Bone marrow (tissue), 2 donors: ENCODE measurements around the gene GALNT13.

Experiments used
- DNase-seq, 2 donors: peaks; one replicate each; lab custom pipeline; 2025; lab: John Stamatoyannopoulos, UW

The GALNT13 gene

DNA sequence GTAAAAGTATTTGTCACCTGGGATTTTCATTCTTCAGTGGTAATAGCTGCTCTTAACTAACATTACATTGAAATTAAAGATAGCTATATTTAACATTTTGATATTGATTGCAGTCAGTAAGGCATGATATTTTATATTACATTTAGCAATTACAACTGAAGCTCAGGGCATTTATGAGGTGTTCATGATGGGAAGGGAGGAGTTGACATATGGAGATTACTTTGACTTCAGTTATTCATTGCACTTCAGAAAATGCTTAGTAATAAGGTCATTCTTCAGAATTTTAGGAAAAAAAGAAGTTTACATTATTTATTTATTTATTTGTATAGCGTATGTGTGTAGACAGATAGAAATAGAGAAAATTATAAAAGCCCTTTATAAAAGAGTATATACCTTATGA lies 352.0 kb downstream of the GALNT13 start:
- DNase-seq: no peak

DNA sequence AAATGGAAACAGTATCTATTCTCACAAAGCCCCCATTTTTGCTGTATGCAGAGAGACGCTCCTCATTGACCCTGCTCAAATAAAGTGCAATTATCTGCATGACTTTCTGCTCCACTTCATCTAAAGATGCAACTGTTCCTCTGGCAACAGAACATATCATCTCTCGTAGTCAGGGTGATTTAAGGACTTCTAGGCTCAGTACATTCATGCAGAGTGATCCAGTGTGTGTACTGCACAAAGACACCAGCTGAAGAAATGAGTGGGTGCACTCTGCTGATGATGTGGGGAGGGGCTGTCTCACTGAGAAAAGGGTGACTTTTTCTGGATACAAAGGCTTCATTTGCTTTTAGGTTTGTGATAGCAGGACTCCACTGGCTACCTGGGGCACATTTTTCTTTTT lies 355.2 kb downstream of the GALNT13 start:
- no peak for DNase-seq

DNA sequence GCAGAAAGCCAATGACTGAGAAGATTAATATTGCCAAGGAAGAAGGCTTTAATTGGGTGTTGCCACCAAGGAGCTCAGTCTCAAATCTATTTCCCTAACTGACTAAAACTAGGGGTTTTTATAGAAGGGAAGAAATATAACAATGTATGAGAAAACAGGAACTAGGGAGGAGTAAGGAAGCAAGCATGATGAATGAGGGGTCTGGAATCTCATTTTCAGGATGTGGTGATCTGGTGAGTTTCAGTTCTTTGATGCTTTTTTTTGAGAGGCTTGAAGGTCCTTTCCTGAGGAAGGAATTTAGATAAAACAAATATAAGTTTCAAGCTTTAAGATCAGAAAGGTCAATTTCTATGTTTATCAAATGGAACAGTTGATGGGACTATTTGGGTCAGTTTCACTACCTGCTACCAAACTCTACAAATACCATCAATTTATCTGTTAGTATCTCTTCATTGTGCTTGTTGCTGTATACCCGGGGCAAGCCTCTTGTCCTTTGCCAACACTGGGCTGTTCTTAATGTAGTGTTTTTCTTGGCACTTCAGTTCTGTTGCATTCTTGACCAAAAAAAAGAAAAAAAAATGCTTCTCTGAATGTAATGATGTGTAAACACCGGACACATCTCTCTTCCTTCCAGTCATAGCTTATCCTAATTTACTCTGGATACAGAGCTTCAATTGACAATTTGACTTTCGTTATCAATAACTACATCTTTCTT lies 357.0 kb downstream of the GALNT13 start:
- DNase-seq: no peak

DNA sequence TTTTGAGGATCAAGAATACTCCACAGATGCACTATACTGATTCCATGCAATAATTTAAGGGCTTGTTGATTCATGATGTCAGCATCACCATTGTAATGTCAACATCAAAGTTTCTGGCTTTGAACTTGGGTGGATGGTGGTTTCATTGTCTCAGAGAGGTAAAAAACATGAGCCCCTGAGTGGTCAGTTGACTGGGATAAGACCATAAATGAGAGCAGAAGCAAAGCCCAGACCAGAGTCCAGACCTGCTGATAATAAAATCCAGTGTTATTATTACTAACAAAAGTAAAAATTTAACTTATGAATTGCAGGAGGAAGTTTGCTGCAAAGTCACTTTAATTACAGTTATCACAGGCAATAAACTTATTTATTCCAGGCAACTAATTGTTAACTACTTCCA lies 358.2 kb downstream of the GALNT13 start:
- no peak for DNase-seq

DNA sequence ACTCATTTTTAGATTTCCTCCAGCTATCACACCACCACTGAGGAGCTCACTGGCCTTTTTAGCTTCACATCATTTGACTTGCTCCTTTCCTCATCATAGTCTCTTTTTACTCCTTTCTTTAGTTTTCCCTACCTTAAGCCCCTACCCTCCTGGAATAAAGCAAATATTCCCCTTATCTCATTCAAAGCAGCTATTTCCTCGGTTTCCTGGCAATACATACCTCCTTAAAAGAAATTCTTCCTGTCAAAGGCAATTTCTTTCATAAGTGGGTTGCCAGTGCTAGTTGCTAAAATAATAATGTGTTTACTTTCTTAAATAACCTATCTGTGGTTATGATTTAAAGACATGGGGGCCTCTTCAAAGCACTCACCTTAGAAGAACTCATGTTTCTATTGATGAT lies 359.3 kb downstream of the GALNT13 start:
- no peak for DNase-seq

DNA sequence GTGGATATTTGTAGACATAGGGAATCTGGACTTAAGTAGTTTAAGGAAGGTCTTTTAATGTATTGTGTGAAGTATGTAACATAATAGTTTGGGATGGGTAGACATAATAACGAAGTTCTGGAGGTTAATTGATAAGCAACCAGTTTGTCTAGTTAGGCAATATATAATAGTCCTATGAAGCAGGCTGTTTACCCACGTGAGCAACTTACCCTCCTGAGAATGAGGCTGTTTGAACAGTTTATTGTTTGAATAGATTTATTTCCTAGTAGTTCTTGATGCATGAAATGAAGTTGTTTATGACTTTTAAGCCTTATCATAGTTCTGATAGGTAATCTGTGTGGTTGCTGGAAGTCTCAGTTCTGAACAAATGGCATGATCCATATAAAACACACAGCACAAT lies 361.5 kb downstream of the GALNT13 start:
- DNase-seq: no peak

DNA sequence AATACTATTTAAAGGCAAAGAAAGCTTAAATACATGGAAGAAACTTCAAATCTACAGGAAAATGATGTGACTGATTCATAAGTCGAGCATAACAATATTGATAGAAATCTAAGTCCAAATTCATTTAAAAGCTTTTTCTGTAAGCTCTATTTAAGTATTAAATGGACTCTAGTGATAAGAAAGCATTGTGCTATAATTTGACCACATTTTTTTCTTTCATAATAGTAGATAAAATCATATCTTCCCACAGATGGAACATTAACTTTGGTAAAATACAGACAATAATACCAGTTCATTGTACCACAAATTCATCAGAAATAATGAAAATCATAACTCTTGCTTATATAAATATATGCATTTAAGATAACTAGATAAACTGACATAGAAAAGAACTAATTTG lies 366.5 kb downstream of the GALNT13 start:
- no peak for DNase-seq

DNA sequence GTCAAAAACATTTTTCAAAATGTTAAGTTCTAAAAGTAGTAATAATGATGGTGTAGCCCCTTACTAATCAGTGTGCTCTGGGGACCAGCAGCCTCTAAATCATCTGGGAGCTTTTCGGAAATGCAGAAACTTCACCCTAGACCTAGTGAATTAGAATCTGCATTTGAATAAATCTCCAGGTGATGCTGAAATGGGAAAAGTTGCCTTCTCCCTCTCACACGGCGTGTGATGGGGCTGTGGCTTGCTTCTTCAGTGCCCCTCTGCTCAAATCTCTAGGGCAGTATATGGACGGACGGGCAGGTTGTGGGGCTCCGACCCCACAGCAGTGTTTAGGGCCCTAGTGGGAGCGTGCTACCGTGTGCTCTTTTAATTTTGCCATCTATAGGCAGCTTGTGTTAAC lies 368.6 kb downstream of the GALNT13 start:
- DNase-seq: no peak

DNA sequence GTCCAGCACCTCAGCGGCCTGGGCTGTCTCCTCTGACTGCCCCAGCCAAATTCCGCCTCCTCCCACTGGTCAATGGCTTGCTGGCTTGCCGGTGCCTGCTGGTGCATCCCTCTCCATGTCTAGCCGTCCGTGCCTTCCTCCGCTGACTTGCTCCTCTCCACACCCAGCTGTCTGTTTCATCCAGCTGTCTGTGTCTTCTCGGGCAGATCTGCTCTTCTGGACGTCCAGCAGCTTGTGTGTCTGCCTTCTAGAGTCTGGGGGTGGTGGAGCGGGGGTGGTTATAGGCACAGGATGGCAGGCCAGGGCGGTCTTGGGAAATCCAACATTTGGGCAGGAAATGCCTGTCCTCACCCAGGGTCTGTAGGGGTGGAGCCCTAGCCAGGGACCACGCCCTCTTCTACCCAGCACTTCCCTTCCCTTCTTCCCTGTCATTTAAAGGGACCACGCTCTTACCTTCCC lies 369.2 kb downstream of the GALNT13 start:
- no peak for DNase-seq

DNA sequence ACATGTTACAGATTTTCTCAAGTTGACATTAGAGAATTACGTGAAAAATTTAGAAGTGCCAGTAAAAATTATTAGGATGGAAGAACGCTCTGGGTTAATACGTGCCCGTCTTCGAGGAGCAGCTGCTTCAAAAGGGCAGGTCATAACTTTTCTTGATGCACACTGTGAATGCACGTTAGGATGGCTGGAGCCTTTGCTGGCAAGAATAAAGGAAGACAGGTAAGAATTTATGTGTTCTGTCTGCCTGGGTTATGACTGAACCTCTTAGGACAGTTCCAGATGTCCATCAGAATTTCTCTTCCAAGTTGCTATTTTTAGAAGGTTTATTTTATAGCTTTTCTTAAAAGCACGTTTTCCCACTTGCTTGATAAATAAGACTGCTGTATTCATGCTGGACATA lies 371.0 kb downstream of the GALNT13 start:
- no peak for DNase-seq

DNA sequence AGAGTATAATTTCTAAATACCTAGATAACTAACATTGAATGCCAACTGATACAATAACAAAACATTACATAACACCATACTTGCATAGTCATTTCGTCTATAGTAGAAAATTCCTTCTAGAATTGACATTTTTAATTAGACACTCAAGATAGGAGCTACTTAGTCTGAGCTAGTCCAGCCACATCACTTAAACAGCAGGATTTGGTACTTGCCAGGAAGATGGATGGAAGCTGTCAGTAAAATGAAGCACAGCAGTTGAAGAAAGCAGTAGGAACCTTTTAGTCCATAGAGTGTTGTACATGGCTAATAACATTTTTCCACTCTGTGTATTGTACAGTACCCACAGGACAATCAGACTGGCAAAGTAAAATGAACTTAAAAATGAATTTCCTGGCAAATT lies 372.0 kb downstream of the GALNT13 start:
- no peak for DNase-seq

DNA sequence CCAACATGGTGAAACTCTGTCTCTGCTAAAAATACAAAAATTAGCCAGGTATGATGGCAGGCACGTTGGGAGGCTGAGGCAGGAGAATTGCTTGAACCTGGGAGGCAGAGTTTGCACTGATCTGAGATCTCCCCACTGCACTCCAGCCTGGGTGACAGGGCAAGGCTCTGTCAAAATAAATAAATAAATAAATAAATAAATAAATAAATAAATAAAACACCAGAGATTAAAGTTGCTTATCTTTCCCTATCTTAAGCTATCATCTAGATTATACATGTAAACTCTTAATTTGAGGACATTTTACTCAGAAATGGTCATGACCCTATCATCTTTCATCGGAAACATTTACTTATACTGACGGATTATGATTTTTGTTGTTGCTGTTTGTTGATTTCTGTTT lies 373.2 kb downstream of the GALNT13 start:
- DNase-seq: no peak

DNA sequence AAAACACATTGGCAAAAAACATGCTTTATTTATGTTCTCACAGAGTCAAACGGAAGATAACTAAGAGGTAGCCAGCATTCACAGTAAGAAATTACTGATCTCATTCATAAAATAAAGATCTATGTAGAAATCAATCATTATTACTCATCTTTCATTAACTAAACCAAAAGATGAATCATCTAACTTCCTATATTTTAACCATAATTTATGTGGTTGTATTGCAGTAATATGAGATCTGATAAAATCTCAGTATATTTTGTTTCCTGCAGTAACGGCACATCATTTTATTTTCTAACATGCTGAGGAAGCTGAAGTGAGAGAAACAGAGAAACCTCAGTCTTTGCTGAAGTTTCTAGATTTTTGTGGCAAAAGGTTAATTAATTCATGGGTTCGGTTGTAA lies 375.8 kb downstream of the GALNT13 start:
- no peak for DNase-seq

DNA sequence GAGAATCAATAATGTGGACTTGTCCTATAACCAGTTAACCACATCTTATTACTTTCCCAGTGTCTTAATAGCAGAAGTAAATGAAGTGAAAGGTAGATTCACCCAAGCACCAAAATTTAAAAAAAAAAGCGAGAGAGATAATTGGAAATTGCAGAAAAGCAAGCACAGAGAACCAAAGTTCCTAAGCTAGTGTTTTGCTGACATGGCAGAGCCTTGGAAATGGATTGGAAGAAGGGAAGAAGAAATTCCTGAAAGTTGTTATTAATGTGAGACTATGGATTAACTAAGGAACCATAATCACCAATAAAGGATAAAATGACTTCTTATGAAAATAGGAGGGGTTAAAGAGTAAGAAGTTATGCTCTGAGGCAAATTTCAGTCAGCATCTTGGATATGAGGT lies 384.4 kb downstream of the GALNT13 start:
- DNase-seq: no peak

DNA sequence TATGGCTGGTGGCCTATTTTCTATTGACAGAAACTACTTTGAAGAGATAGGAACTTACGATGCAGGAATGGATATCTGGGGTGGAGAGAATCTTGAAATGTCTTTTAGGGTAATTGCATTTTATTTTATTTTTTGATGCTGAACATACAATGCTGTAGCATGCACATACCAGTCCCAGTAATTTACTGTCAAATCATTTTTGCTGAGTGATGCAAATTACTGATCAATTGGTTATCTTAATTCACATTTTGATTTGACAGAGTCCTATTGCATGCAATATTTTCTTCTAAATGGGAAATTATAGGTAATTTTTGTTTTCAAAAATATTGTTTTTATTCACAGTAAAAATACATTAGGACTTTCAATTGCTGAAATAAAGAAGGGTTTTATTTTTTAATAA lies 387.3 kb downstream of the GALNT13 start:
- no peak for DNase-seq

DNA sequence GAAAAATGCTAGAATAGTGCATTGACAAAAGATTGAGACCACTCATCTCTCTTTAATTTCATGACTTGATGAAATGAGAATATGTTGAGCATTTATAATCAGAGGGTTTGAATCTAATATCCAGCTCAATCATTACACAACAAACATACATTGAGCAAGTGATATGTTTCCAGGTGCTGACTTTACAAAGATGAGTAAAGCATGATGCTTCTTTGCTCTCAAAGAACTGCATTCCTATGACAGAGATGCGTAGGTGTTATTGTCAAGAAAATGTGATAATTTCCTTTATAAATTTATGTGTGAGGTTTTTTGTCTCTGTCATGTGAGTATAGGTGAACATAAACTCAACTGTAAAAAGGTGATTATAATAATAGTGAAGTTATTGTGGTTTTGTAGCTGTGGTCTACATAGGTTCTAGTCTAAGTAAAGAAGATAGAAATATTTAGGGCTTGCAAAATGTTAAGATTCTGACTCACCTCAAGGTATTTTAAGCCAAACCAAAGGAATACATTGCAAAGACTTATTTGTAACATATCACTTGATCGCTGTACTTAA lies 389.8 kb downstream of the GALNT13 start:
- no peak for DNase-seq

DNA sequence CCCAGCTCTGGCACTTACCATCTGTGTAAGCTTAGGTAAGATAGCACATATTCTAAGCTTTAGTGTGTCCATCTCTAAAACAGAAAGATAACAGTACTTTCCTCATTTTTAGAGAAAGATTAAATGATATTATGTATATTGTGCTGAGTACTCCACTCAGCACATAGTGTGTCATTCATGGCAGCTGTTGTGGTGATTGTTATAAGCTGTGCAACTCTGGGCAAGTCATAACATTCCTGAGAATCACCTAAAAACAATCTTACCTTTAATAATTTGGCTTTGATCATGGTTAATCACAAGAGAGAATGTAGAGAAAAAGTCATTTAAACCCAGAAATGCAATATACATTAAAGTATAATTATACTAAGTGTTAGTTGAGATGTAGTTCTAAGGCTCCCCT lies 391.5 kb downstream of the GALNT13 start:
- no peak for DNase-seq

DNA sequence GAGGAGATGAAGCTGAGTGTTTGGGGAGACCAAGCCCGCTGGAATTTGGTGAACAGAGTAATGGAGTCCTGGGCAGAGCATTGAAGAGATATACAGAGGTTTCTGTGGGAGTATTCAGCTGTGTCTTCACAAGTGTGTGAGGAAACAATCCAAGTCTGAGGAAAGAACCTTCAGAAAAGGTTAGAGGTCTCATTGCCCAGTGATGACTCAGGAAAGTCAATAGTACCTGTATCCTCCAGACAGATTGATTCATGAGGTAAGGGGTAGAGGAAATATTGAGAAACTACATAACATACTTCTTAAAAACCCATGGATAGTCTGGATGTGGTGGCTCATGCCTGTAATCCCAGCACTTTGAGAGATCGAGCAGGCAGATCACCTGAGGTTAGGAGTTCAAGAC lies 392.3 kb downstream of the GALNT13 start:
- DNase-seq: no peak

DNA sequence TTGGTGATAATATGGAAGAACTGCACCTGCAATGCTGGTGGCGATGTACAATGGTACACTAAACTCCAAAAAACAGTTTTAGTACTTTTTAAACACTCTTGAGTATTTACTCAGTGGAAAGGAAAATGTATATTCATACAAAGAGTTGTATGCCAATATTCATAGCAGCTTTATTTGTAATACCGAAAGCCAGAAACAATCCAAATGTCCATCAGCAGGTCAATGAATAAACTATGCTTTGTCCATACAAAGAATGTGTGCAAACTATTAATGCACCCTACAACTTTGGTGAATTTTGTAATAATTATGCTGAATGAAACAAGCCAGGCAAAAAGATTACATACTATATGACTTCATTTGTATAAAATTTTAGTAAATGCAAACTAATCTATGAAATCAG lies 396.3 kb downstream of the GALNT13 start:
- DNase-seq: no peak

DNA sequence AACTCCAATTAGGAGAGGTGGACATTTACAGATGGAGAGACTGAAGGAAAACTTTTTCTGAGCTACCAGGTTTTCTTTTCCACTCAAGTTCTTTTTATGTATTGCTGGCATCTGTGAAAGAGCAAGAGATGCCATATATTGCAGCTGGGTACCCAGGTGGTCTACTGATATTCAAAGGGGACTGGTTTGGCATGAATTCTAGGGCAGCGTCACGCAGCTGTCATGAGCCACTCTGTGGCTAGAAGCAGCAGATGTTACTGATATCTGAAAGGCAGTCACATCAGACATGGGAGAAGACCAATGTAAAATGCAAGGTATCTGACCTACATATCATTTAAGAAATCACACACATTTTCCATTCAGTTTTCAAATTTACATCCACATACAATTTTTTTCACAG lies 408.8 kb downstream of the GALNT13 start:
- DNase-seq: no peak

DNA sequence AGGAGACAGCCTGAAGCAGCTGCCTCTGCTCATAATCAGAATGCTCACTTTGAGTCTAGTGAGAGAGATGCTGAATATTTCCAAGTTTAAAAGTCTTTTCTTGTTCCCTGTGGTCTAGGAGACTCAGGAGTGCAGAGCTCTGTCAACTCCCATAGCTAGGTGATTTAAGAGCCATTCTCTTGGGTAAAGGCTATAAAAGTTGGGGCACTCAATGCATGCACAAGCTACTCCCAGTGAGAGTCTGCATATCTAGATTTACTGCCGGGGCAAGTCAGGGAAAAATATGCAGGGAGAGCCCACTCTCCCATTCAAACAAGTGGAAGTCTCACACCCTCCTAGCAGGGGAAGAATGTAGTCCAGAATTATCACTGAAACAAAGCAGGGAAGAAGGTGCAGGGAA lies 418.1 kb downstream of the GALNT13 start:
- DNase-seq: no peak

DNA sequence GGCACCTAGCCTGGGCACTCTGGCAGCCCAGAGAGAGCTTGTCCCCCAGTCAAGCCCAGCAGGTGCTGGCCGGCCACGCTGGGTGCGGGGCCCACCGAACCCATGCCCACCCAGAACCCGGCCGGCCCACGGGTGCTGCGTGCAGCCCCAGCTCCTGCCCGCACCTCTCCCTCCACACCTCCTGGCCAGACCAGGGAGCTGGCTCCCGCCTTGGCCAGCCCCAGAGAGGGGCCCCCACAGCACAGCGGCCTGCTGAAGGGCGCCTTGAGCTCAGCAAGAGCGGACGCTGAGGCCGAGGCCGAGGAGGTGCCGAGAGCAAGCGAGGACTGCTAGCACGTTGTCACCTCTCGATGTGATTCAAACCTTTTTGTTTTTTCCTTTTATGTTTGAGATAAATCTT lies 419.8 kb downstream of the GALNT13 start:
- no peak for DNase-seq

DNA sequence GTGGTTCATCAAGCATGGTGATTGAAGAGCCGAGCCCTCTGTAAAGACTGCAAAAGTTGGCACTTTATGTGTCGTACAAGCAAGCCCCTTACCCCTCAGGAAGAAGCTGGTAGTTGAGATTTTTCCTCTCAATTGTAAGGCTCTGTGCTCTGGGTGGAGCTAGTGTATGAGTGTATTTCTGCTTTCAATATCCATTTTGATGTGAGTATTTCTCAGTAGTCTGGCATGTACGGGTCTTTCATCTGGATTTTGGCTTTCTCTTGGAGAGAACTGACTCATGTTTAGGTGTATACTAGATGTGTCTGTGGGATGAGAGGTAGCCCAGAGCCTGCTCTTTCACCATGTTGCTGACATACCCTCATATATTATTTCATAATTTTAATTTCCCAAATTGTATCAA lies 420.2 kb downstream of the GALNT13 start:
- no peak for DNase-seq

DNA sequence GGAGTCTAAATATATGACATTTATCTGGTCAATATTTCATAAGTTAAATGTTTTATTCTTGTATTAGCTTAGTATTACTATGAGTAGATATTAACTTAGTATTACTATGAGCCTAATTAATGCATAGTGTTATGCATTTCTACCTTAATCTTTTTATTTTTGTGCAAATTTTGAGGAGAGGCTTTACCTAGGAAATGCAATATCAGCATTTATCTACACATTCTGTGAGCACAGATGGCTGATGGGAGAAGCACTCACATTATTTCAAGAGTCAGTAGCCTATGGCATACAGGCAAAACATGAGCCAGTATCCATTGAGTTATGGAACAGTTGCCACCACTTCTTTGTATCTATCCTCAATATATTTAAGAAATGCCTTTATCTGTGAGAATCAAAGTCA lies 422.1 kb downstream of the GALNT13 start:
- DNase-seq: no peak
